Suppressor macrophage treated with lipopolysaccharide for 1 hour (primary cell): ENCODE data around the gene BRSK2.
"Not testable (repeated sequence)": the region's sequence is repeated elsewhere in the genome, so short reads cannot be mapped to it uniquely, and the experiment has no call there.

Experiments used
- DNase-seq, 3 donors: peaks; one replicate each; pipeline ENCODE4 v3.0.0-alpha.2; 2020 to 2022

BRSK2 gene

GRCh38 chr11:1354125-1354938, 35.4 kb upstream of the BRSK2 start:
- DNase-seq: no peak

- no peak for DNase-seq
Measured at GRCh38 chr11:1356007-1356435, 33.7 kb upstream of the BRSK2 start.

GRCh38 chr11:1356478-1356960, 33.2 kb upstream of the BRSK2 start:
- DNase-seq: no peak

- DNase-seq: no peak
Measured at GRCh38 chr11:1358286-1358685, 31.4 kb upstream of the BRSK2 start.

- DNase-seq: not testable (repeated sequence)
Measured at GRCh38 chr11:1358931-1359330, 30.8 kb upstream of the BRSK2 start.

GRCh38 chr11:1359556-1359955, 30.2 kb upstream of the BRSK2 start:
- DNase-seq: no peak

- DNase-seq: no peak
Measured at GRCh38 chr11:1360181-1360834, 29.4 kb upstream of the BRSK2 start.

GRCh38 chr11:1360835-1361357, 28.8 kb upstream of the BRSK2 start:
- DNase-seq: no peak

GRCh38 chr11:1361882-1362281, 27.9 kb upstream of the BRSK2 start:
- DNase-seq: no peak

- DNase-seq: no peak
Measured at GRCh38 chr11:1367721-1368120, 22.0 kb upstream of the BRSK2 start.

- DNase-seq: no peak
Measured at GRCh38 chr11:1368216-1368615, 21.5 kb upstream of the BRSK2 start.

- no peak for DNase-seq
Measured at GRCh38 chr11:1368966-1369365, 20.8 kb upstream of the BRSK2 start.

GRCh38 chr11:1369371-1370005, 20.2 kb upstream of the BRSK2 start:
- no peak for DNase-seq

GRCh38 chr11:1370186-1371025, 19.3 kb upstream of the BRSK2 start:
- DNase-seq: no peak

GRCh38 chr11:1371026-1371325, 18.8 kb upstream of the BRSK2 start:
- DNase-seq: no peak

GRCh38 chr11:1371377-1371776, 18.4 kb upstream of the BRSK2 start:
- DNase-seq: no peak

GRCh38 chr11:1371836-1372465, 17.8 kb upstream of the BRSK2 start:
- DNase-seq: no peak

- DNase-seq: no peak
Measured at GRCh38 chr11:1372660-1373059, 17.1 kb upstream of the BRSK2 start.

GRCh38 chr11:1373536-1374214, 16.1 kb upstream of the BRSK2 start:
- no peak for DNase-seq

- DNase-seq: no peak
Measured at GRCh38 chr11:1375161-1375954, 14.4 kb upstream of the BRSK2 start.

GRCh38 chr11:1375955-1376258, 13.8 kb upstream of the BRSK2 start:
- no peak for DNase-seq
